Measurements from ENCODE around the gene FRRS1.

GRCh38 chr1:99669376-99669775 lies 97.1 kb downstream of the FRRS1 start:
- TF ChIP-seq RAD21 (conservative IDR thresholded peaks at IDR 0.05): no peak
- no peak for TF ChIP-seq CTCF (IDR thresholded peaks at IDR 0.05; ENCODE audit: poor library complexity, severe bottlenecking)
- no peak for TF ChIP-seq POLR2AphosphoS5 (IDR thresholded peaks at IDR 0.05)
- TF ChIP-seq EZH2 (IDR thresholded peaks at IDR 0.05; ENCODE audit: borderline replicate concordance, insufficient read depth, low read length, poor library complexity, severe bottlenecking): no peak
- TF ChIP-seq SMC3 (conservative IDR thresholded peaks at IDR 0.05; ENCODE audit: poor library complexity): no peak
- no peak for TF ChIP-seq EP300 (conservative IDR thresholded peaks at IDR 0.05; ENCODE audit: poor library complexity, severe bottlenecking)

All from neural cell (in vitro differentiated cells).